NCI-H1694 treated with DMSO at 0.1 percent for 48 hours (cell line): ENCODE data around the gene ZBTB40.

ENCODE experiments used
- DNase-seq: peaks from one replicate; lab custom pipeline; 2025; lab: John Stamatoyannopoulos, UW

ZBTB40 gene

DNA sequence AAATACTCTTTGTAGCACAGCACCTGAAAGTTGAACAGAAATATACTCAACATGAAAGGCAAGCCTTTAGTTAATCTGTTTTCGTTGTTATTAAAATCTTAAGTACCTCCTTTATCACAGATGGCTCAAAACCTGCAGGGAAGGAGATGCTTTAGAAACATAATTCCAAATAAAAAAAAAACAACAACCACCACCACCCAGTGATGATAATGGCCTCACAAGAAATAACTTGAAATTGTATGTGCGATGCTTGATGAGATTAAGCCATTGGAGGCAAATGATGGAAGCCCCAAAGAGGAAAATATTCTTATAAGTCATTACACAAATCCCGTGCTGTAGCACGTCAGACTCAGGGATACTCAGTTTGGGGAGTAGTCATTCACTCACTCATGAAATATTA lies 24.9 kb upstream of the ZBTB40 start:
- no peak for DNase-seq

DNA sequence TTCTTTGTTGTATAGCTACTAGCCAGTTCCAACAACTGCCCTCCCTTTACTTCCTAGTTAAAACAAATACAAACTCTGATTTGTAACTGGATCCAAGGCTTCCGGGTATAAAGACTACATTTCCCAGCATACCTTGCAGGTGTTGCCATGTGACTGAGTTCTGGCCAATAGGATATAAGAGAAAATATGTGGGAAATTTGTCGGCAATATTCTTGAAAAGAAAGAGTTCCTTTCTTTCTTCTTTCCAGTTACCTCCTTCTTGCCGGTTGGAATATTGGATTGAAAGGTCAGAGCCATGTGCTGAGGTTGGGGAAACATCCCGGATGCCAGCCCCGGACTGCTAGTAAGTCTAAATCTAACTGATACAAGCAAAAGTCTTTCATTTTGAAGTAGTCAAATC lies 23.0 kb upstream of the ZBTB40 start:
- no peak for DNase-seq

- DNase-seq, result no peak
These were observed 19.7 kb upstream of the ZBTB40 start for GRCh38 chr1:22431965-22432364.

GRCh38 chr1:22434717-22435116 lies 16.9 kb upstream of the ZBTB40 start:
- no peak for DNase-seq

DNA sequence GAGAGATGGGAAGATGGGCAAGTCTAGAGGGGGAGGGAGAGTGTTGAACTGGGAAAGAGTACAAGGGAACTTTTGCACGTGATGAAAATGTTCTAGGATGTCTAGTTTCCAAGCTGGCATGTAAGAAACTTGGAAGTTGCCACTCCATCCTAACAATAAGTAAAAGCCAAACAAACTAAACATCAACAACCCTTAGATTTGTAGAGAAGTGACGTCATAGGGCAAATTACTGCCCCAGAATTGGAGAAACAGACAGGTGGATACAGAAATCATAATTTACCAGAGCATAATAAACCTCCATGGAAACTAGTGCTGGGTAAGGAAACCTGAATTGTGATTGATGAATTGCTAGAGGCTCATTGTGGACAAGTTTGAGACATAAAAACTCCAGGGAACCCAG lies 14.7 kb upstream of the ZBTB40 start:
- DNase-seq, result no peak

- no peak for DNase-seq
These were observed 14.1 kb upstream of the ZBTB40 start for GRCh38 chr1:22437573-22437972.

DNA sequence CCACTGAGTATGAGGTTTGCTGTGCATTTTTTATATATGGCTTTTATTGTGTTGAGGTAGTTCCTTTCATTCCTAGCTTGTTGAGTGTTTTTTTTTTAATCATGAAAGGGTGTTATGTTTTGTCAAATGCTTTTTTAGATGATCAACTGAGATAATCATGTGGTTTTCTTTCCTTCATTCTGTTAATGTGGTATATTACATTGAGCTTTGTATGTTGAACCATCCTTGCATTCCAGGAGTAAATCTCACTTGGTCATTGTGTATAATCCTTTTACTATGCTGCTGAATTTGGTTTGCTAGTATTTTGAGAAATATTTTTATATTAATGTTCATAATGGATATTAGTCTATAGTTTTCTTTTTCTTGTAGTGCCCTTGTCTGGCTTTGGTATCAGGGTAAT lies 11.1 kb upstream of the ZBTB40 start:
- DNase-seq, result no peak

DNA sequence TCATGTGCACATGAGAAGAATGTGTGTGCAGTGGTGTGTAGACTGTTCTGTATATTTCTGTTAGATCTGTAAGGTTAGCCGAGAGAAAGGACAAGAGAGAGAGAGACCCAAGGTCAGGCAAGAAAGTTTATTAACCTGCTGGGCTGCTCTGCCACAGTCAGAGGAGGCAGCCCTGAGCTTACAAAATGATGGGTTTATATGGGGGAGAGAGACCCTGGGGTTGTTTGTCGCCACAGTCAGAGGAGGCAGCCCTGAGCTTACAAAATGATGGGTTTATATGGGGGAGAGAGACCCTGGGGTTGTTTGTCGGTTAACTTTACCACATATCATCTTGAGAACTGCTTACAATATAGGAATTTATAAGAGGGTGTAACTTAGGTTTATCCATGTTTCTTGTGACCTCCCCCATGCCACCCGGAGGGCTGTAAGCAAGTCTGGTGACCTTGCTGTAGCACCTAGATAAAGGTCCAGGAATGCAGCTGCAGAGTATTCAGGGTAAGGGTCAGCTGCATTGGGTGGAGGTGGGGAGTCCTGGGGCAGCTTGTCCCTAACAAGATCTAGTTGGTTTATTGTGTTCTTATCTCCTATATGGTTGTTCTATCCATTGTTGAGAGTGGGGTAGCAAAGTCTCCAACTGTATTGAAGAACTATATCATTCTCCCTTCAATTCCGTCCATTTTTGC lies 9.3 kb upstream of the ZBTB40 start:
- no peak for DNase-seq

- DNase-seq, result no peak
These were observed 8.3 kb upstream of the ZBTB40 start for GRCh38 chr1:22443332-22443731.

DNA sequence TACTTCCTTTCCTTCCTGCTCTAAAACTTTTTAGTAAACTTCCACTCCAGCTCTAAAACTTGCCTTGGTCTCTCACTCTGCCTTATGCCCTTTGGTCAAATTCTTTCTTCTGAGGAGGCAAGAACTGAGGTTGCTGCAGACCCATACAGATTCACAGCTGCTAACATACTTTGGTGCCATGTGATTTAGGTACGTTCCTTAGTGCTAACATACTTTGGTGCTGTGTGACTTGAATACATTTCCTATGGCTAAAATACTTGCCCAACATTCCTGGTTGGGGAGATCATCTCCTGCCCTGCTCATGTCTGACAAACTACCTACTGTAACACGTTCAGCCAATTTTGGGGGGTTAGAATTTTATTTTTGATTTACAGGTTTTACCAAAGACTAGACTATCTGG lies 6.8 kb upstream of the ZBTB40 start:
- DNase-seq, result no peak

DNA sequence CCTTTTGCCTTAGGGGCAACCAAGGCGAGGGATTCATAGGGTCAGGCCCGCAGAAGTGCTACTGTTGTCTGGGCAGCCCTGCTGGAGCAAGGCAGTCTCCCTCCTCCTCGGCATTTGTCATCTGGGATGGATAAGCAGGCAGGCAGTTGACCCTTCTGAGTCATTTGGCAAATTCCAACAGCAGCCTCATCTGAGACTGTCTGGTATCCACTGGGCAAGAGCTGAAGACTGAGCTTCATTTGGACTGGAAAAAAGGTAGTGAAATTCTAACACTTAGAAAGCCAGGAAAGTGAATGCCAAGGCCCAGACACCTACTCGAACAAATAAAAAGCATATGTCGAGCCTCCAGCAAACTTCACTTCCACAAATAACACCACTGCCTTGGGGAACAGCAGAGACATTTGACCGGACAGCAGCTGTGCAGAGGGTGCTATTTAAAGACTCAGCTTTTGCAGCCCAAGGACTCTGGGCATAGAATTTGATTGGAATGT lies 4.0 kb upstream of the ZBTB40 start:
- DNase-seq, result no peak

DNA sequence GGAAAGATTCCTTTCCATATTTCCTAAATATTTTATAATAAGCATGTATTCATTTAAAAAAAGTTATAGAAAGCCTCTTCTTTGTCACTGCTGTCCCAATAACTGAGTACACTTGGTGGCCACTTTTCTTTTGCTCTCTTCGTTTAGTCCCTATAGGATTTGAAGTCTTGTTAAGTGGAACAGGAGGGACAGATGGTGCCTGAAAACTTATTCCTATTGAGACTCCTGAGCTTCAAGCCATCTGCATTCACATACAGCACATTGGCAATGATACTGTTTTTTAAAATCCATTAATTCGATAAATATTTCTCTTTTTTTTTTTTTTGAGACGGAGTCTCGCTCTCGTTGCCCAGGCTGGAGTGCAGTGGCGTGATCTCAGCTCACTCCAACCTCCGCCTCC lies 2.0 kb upstream of the ZBTB40 start:
- DNase-seq, result no peak

DNA sequence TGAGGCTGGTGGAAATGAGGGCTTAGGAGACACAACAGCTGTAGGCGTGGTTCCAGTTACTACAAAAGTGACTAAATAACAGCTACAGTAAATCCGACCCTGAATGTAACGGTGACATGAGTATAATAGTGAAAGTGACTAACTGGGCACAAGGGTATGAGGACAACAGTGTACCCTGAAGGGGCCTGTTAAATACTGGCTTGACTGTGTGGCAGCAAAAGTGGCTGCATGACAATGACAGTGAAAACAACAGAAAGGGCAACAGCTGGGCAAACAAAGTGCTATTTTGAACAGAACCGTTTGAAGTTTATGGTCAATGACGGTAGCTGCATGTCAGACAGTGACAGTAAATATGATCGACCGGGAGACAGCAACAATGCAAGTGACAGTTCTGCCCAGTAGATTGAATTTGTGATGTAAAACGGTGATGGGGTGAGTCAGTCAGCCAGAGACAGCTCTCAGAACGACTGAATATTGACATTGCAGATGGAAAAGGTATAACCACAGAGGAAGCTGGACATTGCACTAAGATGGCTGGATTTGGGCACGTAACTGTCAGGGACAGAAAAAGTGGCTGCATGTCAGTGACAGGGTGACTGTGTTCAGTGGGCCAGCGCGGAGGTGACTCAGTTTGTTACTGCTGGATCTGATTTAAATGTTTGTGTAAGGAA lies 1.2 kb upstream of the ZBTB40 start:
- no peak for DNase-seq

DNA sequence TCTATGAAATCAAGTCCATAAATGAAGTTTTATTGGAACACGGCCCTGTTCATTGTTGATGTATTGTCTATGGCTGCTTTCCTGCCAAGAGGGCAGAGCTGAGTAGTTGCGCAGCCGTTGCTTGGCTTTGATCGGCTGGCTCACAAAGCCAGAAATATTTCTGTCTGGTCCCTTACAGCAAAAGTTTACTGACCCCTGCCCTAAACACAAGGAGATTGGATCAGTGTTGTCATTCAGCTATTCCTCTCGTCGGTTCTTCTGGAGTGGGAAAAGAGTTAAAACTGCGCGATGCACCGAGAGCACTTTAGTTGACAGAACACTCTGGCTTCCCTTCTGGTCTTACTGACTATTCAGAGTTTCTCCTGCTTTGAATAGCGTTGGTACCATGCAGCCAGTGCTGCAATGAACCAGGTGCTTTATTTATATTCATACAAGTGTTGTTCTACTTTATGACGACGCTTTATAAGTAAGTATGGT lies 868 bp downstream of the ZBTB40 start:
- DNase-seq, result no peak

GRCh38 chr1:22453181-22453580 lies 1.5 kb downstream of the ZBTB40 start:
- DNase-seq, result no peak

GRCh38 chr1:22454476-22455056 lies 2.9 kb downstream of the ZBTB40 start:
- DNase-seq, result no peak

DNA sequence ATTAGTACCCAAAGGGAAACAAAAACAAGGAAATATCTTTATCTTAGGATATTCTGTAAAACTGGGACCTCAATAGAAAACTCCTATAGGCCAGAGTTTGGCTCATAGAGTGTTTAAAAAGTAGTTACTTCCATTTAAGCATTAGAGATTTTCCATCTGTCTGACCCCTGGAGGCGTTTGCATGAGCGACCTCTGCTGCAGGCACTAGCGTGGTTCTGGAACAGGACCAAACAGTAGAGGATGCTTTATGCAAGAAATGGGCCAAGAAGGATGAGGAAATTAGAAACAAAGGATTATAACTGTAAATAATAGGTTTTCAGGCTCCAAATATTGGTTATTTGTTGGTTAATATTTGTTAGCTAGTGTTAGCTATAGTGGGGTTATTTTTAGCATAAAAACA lies 5.7 kb downstream of the ZBTB40 start:
- DNase-seq, result peak; percentile 4

DNA sequence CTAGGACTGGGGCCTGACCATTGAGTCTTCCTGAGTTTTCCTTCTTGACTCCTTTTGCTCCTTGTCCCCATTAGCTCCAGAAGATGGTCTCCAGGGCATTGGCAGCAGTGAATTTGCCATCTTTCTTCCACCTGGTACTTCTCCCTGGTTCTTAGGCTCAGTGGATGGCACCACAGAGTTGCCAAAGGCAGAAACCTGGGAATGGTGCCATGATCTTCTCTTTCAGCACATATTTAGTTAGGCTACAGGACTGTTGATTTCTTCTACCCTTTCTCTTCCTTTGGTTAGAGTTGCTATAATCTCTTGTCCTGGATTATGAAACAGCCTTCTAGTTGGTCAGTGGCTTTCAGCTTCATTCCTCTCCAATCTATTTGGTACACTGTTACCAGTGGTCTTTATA lies 6.2 kb downstream of the ZBTB40 start:
- DNase-seq, result no peak

DNA sequence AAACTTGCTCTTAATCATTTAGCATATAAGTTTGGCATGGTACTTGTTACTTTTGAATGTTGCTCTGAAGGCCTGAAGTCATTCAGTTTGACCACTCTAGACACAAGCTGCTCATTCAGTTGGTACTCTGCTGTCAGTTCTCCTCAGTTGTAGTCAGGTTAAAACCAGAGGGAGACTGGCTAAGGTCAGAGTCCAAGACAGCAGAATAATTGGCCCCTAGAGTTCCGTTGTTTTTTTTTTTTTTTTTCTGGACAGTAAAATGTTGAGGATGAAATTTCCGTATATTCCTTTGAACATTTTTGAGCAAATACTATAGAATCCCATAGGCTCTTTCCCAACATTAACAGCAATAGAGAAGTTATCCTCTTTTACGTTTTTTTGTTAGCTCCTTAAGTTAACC lies 9.4 kb downstream of the ZBTB40 start:
- no peak for DNase-seq

DNA sequence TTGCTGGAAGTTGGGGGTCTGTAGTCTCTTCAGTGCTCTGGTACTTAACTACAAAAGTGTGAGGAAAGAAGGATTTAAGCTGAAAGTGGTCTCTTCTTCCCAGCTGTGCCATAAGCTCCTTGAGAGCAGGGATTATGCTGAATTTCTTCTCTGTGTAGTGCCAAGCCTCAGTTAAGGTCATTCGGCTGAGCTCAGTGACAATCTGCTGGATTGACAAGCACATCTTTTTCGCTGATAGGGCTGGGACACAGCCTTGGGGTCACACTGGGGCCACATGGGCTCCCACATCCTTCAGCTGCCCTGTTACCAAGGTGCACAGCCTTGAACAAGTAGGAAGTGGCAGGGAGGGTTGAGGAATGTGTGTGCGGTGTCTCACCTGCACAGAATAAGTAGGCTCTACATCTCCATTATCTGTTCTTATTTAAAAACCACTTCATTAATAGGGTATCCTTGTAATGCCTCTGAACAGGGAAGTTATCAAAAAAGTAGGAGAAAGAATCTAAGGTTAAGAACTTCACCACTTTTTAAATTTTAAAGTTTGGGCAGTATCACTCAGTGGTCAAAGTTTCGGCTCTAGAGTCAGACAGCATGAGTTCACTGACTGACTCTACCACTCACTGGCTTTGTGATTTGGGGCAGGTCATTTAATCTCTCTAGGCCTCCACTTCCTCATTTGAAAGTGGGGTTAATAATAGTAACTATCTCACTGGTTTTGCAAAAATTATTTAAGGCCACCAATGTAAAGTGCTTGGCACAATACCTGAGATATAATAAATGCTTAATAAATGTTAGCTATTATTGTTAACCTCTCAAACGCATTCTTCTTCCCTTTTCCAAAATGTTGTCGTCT lies 10.3 kb downstream of the ZBTB40 start:
- DNase-seq, result no peak

DNA sequence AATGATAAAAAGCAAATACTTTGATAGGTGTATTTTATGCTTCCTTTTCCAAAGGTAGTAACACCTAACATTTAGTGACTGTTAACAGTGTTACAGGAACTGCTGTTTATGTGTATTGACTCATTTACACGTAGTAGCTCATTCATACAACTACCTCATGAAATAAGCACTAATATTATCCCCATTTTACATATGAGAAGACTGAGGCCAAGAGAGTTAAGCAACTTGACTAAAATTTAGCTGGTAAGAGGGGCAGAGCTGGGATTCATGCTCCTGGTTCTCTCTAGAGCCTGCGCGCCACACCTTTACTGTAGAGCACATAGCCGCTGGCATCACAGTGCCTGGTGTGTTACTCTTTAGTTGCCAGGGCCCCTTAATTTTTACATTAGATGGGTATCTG lies 11.3 kb downstream of the ZBTB40 start:
- no peak for DNase-seq

GRCh38 chr1:22465015-22465565 lies 13.4 kb downstream of the ZBTB40 start:
- no peak for DNase-seq
